HG03442 (cell line): ENCODE results near the gene TRERF1.
"Not testable (repeated sequence)": the region's sequence is repeated elsewhere in the genome, so short reads cannot be mapped to it uniquely, and the experiment has no call there.

Experiments used
- ATAC-seq: cut with Tn5 transposase; IDR thresholded peaks from one replicate; pipeline ENCODE4 v1.9.1; 2021; ENCODE audit warnings: mild to moderate bottlenecking, moderate library complexity; ENCODE audit not compliant: unreplicated experiment

TRERF1 gene

GRCh38 chr6:42451333-42452170 lies at the start of gene TRERF1:
Gene TRERF1 (minus strand): TSS chr6:42451926. CDS start chr6:42269590, 182,336 bp downstream.
- no peak for ATAC-seq

- no peak for ATAC-seq
These were observed 46.9 kb upstream of the TRERF1 start for GRCh38 chr6:42498473-42499128.

- no peak for ATAC-seq
These were observed 42.3 kb upstream of the TRERF1 start for GRCh38 chr6:42493914-42494539.

GRCh38 chr6:42488129-42488528 lies 36.4 kb upstream of the TRERF1 start:
- ATAC-seq, result no peak

GRCh38 chr6:42484261-42484660 lies 32.5 kb upstream of the TRERF1 start:
- no peak for ATAC-seq

GRCh38 chr6:42482174-42482573 lies 30.4 kb upstream of the TRERF1 start:
- ATAC-seq, result no peak

GRCh38 chr6:42471714-42472113 lies 20.0 kb upstream of the TRERF1 start:
- no peak for ATAC-seq

- ATAC-seq, result no peak
These were observed 19.4 kb upstream of the TRERF1 start for GRCh38 chr6:42471142-42471541.

- no peak for ATAC-seq
These were observed 16.5 kb upstream of the TRERF1 start for GRCh38 chr6:42468273-42468672.

GRCh38 chr6:42467651-42468050 lies 15.9 kb upstream of the TRERF1 start:
- no peak for ATAC-seq

- ATAC-seq, result not testable (repeated sequence)
These were observed 14.7 kb upstream of the TRERF1 start for GRCh38 chr6:42466470-42466869.

- ATAC-seq, result no peak
These were observed 10.8 kb upstream of the TRERF1 start for GRCh38 chr6:42462474-42462972.

- no peak for ATAC-seq
These were observed 9.2 kb upstream of the TRERF1 start for GRCh38 chr6:42460883-42461282.

- ATAC-seq, result no peak
These were observed 8.2 kb upstream of the TRERF1 start for GRCh38 chr6:42459888-42460287.

- ATAC-seq, result no peak
These were observed 2.7 kb upstream of the TRERF1 start for GRCh38 chr6:42454428-42454791.

GRCh38 chr6:42453654-42454427 lies 2.1 kb upstream of the TRERF1 start:
- no peak for ATAC-seq

GRCh38 chr6:42453031-42453653 lies 1.4 kb upstream of the TRERF1 start:
- peak; percentile 59 for ATAC-seq

- peak; percentile 32 for ATAC-seq
These were observed 675 bp upstream of the TRERF1 start for GRCh38 chr6:42452171-42453030.

GRCh38 chr6:42450477-42451332 lies 1.0 kb downstream of the TRERF1 start:
- no peak for ATAC-seq
